GM18907 (cell line): Measurements from ENCODE around the gene LILRA2.
"Not testable (repeated sequence)": the region's sequence is repeated elsewhere in the genome, so short reads cannot be mapped to it uniquely, and the experiment has no call there.

ENCODE experiments used
- ATAC-seq: cut with Tn5 transposase; IDR thresholded peaks from one replicate; pipeline ENCODE4 v1.9.1; 2021; ENCODE audit warnings: mild to moderate bottlenecking, moderate library complexity; ENCODE audit not compliant: unreplicated experiment

The LILRA2 gene

GRCh38 chr19:54573330-54573872 lies at the start of gene LILRA2:
Gene LILRA2, plus strand, starts transcription at chr19:54573790. Its CDS starts 89 bp downstream, at chr19:54573879.
- ATAC-seq: peak; percentile 71

DNA sequence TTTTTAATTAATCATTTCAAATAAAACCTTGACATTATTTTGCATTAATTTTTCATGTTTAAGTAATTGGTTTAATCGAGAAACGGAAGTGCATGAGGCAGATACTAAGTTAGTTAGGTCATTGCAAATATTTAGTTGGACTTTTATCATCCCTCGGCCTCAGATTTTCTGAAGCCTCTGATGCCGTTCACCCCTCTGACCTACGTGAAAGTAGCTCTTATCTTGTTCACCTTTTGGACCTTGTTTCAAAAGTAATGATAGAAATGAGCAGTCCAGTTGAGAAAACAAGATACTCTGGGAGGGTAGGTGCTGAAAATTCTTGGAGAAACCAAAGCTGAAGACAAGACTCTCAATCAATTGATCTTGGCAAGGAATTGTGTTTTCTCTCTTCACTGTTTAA lies 48.0 kb upstream of the LILRA2 start:
- ATAC-seq: no peak

DNA sequence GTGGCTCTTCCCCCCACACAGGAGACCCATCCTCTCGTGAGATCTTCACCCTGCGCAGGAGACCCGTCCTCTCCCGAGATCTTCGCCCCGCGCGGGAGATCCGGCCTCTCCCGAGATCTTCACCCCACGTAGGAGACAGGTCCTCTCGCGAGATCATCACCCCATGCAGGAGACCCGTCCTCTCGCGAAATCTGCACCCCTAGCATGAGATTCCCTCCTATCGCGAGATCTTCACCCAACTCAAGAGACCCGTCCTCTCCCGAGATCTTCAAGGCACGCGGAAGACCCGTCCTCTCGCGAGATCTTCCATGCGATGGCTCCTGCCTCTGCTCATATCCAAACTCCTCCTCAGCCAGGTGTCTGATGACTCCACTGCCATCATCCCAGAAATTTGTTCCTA lies 46.6 kb upstream of the LILRA2 start:
- no peak for ATAC-seq

DNA sequence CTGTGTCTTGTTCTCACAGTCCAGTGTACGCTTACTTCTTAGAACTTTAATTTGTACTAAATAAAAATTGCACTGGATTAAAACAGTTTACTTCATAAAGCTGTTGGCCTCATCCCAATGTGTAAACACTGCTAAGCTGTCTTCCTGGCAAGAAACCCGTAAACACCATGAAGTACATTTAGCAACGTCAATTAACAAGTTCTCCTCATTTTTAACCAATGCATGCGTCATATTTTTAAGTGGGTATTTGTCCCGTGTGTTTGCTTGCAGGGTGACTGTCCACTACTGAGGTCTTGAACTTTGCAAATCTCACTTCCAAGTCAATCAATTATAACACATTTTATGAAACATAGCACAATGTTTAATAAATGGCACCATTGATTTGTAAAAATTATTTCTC lies 42.7 kb upstream of the LILRA2 start:
- ATAC-seq: no peak

DNA sequence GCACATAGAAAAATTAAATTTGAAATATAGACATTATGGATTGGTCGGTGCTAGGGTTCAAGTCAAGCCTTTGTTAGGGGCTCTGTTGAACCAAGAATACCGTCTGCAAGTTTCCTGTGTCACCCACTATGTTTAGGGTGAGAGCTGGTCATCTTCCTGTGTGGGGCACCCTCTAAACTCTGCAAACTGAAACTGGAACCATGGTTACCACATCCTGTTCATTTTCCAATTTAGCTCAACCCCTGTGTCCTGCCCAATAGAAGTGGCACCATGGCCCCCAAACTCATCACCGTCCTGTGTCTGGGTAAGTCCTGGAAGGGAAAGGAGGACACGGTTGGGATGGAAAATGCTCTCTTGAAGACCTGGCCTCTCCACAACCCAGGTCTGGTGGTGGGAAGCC lies 41.1 kb upstream of the LILRA2 start:
- ATAC-seq: peak; percentile 88

DNA sequence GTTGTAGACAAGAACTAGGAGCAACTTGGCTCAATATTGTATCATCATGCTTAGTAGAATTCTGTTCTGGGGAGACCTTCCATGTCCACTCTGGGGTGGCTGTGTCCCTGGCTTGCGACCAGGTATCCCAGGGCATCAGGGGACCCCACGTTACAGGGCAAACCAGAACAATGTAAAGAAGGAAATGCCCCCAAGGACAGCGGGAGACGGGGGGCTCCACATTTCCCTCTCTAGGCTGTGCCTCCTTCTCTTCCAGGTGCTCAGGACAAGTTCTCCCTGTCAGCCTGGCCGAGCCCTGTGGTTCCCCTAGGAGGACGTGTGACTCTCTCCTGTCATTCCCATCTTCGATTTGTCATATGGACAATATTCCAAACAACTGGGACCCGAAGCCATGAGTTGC lies 40.1 kb upstream of the LILRA2 start:
- ATAC-seq: no peak

DNA sequence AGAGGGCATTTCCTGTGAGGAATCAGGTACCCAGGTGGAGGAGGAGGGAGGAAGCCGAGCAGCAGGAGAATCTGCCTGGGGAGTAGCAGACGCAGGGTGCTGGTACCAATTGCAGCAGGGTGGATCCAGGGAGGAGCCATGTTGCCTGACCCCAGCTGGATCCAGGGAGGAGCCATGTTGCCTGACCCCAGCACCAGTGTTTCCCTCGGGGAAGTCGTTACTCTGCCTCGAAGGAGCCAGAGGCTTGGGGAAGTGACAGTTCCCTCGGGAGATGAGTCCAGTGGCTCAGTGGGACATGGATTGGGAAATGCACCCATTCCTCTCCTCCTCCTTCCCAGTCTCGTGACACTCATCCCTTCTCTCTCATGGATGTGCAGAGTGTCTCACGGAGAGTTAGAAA lies 39.4 kb upstream of the LILRA2 start:
- no peak for ATAC-seq

DNA sequence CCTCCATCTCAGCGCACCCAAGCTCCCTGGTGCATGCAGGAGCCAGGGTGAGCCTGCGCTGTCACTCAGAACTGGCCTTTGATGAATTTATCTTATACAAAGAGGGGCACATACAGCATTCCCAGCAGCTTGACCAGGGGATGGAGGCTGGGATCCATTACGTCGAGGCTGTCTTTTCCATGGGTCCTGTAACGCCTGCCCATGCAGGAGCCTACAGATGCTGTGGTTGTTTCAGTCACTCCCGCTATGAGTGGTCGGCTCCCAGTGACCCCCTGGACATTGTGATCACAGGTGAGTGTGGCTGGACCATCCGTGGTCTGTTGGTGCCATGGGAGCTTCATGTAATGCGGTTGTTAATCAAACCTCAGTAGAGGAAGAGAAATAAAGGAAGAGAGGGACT lies 38.0 kb upstream of the LILRA2 start:
- ATAC-seq: no peak

DNA sequence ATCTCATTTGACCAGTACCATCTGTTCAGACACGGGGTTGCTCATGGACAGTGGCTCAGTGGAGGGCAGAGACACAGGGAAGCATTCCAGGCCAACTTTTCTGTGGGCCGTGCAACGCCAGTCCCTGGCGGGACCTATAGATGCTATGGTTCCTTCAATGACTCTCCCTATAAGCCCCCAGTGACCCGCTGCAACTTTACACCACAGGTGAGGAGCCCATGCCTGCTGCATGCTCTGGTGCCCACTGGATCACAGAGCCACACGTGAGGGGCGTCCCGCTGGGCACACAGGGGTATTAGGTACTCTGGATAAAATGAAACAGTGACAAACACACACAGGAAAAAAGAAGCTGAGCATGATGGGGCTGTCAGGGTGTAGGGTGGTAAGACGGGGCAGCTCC lies 36.6 kb upstream of the LILRA2 start:
- no peak for ATAC-seq

DNA sequence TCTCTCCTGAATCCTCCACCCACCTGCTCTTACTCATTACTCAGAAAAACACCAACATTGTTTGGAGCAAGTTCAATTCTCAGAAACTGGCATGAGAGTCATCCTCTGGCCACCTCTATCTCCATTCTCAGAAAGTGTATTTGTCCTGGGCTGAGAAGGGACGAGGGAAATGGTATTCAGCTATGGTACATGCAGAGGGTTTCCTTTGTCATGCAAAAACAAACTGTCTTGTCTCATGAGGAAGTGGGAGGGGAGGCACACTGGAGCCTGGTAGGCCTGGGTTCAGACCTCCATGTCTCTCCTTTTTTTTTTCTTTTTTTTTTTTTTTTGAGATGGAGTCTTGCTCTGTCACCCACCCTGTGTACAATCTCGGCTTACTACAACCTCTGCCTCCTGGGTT lies 31.9 kb upstream of the LILRA2 start:
- no peak for ATAC-seq

GRCh38 chr19:54548806-54549205 lies 24.8 kb upstream of the LILRA2 start:
- no peak for ATAC-seq

DNA sequence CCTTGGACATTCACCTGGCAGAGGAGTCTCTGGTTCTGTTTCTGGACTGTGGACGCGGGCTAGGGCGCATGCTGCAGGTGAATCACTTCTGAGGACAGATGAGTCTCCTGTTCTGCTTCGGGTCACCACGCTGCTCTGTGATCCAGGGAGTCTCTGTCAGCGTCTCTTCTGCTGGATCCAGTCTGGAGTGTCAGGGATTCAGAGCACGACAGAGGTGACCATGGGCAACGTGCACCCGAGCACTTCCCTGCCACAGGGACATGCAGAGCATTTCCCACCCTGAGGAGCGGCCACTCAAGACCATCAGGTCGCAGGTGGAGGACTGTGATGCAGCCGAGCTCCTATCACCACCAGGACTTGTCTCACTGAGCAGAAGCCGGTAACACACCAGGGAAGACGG lies 24.4 kb upstream of the LILRA2 start:
- no peak for ATAC-seq

DNA sequence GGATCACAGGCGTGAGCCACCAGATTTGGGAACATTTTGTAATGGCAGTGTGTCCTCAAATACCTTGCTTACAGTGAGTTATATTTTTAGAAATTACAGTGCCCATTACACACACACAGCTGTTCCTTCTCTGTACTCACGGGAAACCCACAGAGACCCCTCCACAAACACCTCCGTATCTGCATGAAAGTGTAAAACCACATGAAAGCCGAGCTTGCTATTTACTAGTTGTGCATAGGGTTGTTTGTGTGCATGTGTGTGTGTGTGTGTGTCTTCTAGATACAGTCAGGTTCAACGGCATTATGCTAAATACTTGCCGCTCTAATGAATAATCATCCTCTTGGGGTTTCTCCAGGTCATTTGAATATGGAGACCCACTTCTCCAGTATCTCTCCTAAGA lies 22.3 kb upstream of the LILRA2 start:
- no peak for ATAC-seq

- no peak for ATAC-seq
These were observed 21.4 kb upstream of the LILRA2 start for GRCh38 chr19:54551950-54552912.

DNA sequence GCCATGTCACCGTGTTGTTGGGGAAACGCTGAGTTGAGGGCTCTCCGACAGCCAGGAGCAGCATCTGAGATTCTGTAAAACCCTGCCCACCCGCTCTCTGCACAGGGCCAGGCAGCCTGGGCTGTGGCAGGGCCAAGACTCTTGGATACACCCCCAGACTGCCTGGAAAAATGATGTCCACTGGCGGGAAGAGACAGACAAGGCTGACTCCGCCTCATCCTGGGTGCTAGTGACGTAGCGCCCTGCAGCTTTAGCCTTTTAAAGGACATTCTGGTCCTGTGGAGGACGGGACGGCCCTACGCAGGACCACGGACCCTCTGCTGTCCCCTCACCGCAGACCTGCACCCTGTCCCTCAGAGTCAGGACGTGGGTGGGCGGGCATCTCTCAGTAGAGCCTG lies 20.7 kb upstream of the LILRA2 start:
- ATAC-seq: no peak

DNA sequence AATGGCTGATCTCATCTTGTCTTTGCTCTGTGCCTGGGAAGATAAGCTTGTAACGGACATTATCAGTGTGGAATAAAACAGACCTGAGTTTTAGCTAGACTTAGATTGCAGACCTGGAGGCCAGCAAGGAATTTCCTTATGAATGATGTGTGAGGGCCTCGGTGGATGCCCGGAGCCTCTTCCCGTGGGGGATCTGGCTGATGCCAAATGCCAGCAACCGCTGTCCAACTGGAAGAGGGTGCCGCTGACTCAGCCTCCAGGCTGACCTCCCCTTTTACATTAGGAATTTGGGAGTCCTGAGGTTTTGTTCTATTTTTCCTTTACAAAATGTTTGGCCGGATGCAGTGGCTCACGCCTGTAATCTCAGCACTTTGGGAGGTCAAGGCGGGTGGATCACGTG lies 19.6 kb upstream of the LILRA2 start:
- ATAC-seq: no peak

DNA sequence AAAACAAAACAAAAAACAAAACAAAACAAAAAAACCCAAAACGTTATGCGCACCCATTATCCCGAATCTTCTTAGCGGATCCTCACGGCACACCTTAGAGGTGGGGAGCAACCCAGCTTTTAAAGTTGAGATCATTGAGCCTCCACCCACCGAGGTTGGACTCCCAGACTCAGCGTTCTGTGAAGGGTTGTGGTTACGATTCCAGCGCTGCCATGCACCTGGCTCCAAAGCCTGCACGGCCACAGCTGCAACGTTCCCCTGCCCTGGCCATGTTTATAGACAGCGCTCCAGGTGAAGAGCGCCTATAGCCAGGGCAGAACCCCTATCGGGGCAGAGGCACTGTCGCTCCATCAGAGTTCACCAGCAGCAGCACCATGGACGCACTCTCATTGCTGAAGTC lies 18.7 kb upstream of the LILRA2 start:
- ATAC-seq: no peak

- no peak for ATAC-seq
These were observed 17.4 kb upstream of the LILRA2 start for GRCh38 chr19:54556194-54556593.

DNA sequence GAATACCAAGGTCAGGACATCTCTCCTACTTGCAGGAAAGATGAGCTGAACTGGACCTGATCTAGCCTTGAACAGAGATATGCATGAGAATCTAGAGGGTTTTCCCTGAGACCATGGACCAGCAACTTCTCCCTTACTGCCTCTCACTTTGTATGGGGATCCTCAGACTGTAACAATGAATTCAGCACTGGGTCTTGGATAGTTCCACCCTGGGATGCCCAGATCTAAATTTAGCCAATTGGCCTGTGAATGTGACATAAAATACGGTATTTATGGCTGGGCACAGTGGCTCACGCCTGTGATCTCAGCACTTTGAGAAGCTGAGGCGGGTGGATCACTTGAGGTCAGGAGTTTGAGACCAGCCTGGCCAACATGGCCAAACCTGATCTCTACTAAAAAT lies 15.3 kb upstream of the LILRA2 start:
- ATAC-seq: no peak

DNA sequence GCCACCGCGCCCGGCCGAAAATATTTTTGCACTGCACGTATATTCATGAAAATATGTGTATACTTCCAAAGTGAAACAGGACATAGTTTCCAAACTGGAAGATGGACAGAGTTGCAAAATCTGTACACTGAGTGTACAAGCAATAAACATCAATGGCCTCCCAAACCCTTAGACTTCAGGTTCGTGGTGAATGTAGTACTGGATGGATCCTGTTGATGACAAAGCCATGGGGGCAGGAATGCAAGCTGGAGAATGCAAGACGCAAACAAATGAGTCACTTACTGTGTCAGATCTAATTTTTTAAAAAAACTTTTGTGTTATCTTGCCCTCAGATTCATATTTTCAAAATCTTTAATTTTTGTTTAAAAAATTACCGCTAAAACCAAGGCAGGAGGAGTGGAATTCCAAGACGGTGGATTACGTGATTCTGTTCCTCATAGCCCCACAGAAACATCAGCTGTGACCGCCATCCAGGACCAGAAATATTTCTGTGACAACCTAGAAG lies 12.7 kb upstream of the LILRA2 start:
- ATAC-seq: no peak

GRCh38 chr19:54561840-54562239 lies 11.8 kb upstream of the LILRA2 start:
- no peak for ATAC-seq

DNA sequence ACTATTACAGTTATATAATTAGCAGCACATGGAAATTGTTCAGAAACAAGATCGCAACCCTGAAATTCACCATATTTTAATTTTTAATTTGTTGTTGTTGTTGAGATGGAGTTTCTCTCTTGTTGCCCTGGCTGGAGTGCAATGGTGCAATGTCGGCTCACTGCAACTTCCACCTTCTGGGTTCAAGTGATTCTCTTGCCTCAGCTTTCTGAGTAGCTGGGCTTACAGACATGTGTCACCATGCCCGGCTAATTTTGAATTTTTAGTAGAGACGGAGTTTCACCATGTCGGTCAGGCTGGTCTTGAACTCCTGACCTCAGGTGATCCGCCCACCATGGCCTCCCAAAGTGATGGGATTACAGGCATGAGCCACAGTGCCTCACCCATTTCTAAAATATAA lies 10.4 kb upstream of the LILRA2 start:
- ATAC-seq: not testable (repeated sequence)
